Effector CD8-positive, alpha-beta T cell (primary cell): ENCODE results near the gene CRACDL.

ENCODE experiments used
- DNase-seq: peaks from one replicate; lab custom pipeline; 2025; lab: John Stamatoyannopoulos, UW

Gene CRACDL

GRCh38 chr2:98803405-98804264 is 132.4 kb downstream of the CRACDL start:
- DNase-seq: no peak

DNA sequence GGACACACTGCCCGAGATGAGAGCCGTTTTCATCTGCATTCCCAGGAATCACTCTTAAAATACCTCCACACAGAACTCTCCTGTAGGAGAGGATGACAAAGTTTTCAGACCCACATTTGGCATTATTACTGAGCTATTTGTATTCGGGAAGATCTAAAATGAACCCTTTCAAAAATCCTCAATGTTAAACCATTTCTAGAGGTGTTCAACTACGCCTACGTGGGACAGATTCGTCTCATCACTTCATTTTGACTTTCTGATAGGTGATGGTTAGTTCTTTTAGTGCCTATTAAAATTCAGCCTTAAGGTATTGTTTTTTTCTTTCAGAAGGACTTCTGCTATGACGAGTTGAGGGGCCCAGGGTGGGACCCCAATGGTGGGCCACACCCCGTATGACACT is 133.7 kb downstream of the CRACDL start:
- DNase-seq: no peak

DNA sequence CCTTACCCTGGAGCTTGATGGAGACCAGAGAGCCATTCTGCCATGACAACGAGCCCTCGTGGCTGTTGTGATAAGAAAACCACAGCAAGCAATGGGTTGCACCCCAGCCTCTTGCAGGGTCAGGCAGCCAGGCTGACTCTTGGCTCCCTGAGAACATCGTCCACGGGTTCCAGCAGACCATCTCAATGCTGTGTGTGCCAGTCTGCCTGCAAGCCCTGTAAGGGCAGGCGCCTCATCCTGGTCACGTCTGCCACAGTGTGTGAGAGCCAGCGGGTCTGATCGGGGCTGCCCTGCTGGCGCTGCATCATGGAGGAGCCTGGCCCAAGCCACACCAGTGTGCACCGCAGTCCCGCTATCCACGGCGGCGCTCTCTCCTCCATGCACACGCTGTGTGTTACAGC is 134.1 kb downstream of the CRACDL start:
- no peak for DNase-seq

DNA sequence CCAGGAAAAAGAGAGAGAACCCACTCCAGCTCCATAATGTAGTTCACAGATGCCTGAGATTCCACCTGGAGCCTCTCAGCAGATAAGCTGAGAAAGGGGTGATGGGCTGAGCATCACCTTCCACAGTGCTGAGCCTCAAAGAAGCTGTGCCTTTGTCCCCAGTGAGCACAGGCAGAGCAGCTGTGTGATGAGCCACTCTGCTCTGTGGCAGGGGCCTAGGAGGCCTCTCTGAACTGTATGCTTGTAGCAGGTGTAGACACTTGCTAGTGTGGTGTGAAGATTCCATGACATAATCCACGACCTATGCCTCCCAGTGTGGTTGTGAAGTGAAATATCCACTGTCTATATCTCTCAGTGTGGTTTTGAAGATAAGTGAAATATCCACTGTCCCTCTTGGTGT is 134.7 kb downstream of the CRACDL start:
- no peak for DNase-seq

DNA sequence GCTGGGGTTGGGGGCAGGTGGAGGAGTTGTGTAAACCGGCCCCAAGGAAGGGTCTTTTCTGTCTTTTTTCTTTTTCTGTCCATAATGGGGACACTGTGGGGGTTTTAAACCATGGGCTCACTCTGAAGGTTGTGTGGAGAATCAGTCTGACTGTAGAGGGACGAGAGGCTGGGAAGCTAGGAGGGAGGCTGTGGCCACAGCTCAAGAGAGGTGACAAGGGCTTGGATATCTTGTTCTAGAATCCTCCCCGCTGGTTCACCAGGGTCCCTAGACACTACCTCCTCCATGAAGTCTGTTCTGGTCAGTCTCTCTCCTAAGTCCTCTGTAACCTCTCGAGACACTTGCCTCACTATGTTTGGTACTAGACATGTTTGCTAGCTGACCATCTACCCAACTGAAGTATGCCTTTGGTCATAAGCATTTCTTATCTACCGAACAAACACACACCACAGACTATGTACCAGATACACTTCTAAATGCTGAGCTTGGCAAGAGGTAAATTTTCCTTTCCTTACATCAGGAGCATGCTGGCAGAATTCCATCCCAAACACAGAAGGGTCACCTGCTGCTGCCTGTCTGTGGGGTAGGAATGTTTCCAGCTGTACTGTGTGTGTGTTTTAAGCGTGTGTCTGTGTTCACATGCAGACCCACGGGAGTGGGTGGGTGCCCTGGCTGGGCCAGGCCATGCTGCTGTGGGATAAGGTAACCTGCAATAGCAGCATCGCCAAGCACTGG is 135.5 kb downstream of the CRACDL start:
- DNase-seq: no peak

DNA sequence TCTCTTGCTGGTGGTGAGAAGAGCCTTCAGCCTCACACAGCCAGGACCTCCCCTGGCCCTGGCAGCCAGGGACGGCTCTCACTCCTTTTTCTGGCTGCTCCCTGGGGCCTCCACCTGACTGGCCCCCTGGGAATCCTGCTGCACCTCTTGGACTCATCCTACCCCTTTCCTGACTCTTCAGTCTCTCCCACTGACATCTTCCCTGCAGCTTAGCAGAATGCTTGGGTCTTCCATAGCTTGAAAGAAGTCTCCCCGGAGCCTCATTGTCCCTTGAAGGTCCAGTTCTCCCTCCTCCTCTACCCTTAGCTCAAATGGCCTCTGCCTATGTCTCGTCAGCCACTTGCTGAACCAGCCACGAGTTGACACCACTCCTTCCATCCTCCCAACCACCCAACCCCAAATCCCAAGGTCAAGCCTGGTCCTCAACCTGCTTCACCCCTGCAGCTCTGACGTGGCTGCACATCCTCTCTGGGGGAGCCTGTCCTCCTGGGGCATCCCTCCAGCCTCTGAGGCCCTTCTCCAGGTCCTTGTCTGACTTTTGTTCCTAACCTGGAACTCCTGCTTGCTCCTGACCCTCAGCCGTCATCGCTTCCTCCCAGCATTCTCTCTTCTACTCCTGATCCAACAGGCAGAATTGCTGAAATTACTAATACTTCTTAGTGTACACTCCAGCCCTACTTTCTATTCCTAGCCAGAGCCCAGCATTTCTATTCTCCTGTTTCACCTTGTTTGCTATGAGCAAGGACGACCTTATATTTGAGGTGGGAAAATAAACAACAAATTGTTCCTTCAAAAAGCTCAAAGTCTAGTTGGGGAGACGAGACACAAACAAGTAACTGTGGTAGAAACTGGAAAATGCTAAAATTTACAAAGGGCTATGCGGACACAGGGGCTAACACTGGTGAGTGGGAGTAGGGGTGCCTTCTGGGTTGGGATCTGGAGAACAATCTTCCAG is 136.4 kb downstream of the CRACDL start:
- DNase-seq: no peak

DNA sequence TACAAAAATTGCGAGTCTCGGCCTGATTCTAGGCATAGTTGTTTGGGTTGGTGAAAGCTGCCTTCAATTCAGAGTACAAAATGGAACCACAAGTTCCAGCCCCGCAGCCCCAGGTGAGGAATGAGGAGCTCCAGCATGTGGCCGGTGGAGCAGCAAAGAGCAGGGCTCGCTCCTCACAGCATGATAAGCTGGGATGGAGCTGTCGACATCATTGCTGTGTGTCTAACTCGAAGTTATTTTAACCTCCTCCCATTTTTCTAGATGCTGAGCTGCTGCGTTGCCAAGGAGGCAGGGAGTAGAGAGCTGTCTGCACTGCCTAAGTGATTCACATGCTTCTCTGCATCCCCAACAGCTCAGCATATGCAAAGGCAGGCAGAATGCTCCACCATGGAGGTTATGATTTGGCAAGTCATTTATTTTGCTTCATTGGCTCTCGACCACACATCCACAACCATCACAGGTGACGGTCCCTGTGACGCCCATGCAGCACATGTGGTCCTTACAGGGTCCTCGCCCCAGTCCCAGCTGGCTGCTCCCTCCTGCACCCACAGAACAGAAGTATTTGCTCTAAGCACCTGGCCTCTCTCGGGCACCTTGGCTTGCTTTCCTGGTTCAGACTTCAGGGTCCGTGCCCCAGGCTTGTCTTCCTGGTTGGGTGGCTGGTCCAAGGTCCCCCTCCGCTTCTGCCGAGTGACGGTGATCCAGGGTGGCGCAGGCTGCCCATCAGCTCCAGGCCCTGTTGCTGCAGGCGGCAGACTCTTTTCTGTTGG is 139.1 kb downstream of the CRACDL start:
- no peak for DNase-seq

DNA sequence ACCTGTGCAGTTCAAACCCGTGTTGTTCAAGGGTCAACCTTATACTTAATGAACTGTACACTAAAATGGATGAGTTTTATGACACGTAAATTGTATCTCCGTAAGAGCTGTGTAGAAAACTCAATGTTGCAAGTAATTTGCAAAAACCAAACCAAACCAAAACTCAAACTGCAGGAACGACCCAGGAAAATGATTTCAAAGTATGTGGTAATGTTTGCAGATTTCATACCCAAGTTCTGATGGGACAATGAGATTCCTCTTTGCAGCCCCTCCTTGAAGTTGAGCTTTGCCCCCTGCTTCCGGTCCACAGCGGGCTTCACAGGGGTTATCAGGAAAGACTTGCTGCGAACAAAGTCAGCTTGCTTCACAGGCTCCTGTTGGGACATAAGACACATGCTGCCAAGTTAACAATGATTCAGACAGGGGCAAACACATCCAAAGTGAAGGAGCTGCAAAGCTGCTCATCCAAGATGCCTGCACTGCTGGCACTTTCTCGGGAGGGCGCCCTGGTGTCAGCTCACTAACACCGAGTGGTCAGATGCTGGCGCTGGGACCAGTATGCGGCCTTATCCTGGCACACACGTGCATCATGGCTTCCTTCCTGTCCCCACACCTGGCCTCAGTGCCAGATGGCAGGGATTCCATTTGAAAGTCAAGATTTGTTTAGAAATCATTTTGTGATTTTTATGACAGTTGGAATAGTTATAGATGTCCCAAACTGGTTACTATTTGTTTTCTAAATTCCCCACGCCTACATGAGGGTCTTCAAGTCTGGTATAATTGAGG is 139.9 kb downstream of the CRACDL start:
- DNase-seq: no peak

GRCh38 chr2:98793897-98794830 is 141.9 kb downstream of the CRACDL start:
- no peak for DNase-seq

DNA sequence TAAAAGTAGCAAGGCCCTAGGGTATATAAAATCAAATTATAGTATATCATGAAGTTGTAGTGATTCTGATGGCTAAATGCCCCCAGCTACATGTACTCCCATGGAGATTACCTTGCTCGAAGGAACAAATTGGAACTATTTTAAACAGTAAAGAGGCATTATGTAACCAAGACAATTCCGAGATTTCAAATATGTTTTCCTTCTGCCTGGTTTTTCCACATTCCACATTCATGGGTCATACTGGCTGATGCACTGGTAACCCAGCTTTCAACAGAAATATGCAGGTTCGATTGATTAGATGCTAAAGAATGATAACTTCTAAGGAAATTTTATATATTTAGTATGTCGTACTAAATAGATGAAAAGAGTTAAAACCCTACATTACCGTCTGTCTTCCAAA is 142.8 kb downstream of the CRACDL start:
- DNase-seq: no peak

GRCh38 chr2:98790221-98790620 is 145.8 kb downstream of the CRACDL start:
- no peak for DNase-seq

DNA sequence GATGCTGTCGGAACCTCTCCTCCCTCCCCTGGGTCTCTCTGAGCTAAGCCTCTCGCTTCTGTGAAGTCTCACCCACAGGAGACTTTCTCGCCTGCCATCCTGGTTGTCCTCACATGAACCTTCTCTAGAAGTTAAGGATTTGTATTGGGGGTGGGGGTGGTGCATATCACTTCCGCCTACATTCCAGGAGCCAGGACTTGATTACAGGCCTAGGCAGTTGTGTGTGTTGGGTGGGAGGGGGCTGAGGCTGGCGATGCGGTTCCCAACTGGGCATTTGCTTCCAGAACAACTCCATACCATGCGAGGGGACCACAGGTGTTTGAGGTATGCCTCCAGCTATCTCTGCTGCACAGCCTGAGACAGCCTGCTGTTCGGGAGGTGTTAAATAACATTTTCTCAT is 148.3 kb downstream of the CRACDL start:
- no peak for DNase-seq

GRCh38 chr2:98786179-98786578 is 149.8 kb downstream of the CRACDL start:
- DNase-seq: no peak

DNA sequence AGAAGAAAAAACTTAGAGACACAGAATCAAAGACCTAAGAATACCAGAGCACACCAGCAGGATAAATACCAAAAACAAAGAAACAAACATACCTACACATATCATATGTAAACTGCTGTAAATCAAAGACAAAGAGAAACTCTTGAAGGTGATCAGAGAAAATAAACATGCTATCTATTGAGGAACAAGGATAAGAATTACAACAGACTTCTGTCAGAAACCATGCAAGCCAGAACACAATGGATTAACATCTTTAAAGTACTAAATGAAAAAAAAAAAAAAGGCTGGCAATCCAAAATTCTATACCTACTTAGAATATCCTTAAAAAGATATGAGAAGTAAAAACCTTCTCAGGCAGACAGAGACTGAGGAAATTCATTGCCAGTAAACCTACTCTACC is 153.5 kb downstream of the CRACDL start:
- DNase-seq: no peak

- DNase-seq: no peak
These were observed 154.2 kb downstream of the CRACDL start for GRCh38 chr2:98781822-98782221.

DNA sequence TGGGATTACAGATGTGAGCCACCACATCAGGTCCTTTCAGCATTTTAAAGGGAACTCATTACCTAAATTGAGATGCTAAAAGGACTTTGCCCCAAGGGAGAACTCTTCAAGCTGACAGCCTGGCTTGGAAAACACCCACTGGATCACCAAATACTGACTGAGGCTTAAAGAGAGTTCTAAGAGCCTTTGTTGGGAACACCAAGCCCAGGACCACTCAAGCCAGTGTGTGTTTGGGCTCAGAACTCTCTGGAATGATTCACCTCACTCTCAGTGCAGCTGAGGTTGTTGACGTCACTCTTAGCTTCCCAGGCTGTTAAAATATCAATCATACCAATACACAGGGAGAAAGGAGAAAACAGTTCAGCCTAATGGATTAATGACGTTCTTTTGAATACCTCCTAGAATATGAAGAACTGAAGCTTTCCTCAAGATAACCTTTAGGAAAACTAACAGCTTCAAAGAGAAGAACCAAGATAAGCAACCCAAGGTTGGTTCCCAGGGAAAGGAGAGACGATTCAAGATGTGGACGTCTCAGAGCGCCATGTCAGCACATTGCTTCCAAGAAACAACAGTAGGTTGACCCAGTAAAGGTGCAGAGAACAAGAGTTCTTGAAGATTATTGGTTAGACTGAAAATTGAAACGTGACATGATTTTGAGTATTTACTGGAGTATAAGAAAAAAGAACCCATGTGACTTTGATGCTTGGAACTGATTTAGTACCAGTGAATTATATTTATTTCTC is 157.1 kb downstream of the CRACDL start:
- DNase-seq: no peak

GRCh38 chr2:98778151-98778550 is 157.9 kb downstream of the CRACDL start:
- no peak for DNase-seq

- DNase-seq: no peak
These were observed 158.3 kb downstream of the CRACDL start for GRCh38 chr2:98777710-98778109.

- DNase-seq: no peak
These were observed 158.9 kb downstream of the CRACDL start for GRCh38 chr2:98777076-98777475.
